22Rv1 (cell line): ENCODE data around the gene TRIM71.

Experiments used
- H3K27ac ChIP-seq: fragments of 450-650 bp; 2 replicates; pipeline ENCODE4 v1.5.1; 2017
- ZFX ChIP-seq: fragments of 450-650 bp; IDR thresholded peaks from 2 replicates; pipeline ENCODE4 v1.6.1; 2017; ENCODE audit warnings: antibody characterized with exemption, borderline replicate concordance
- TF ChIP-seq, protein P1 (sequence below): fragments of 450-650 bp; IDR thresholded peaks from 2 replicates; pipeline ENCODE4 v1.5.1; 2017; ENCODE audit warnings: mild to moderate bottlenecking

The TRIM71 gene

DNA sequence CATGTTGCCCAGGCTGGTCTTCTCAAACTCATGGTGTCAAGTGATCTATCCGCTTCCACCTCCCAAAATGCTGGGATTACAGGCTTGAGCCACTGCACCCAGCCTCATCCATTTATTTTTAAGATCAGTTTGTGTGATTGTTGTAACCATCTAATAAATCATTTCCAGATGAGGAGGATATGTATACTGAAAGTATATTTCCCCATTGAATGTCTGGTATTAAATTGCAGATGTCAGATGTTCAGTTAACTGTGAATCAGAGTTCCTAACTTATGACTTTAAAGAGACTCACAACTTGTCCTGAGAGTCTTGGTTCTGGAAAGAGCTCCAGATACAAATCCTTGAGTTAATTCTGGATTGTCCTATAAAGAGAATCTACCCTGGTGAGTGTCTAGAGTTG lies 62.4 kb downstream of the TRIM71 start:
- H3K27ac ChIP-seq: no peak overlapping the region
- TF ChIP-seq, protein P1, sequence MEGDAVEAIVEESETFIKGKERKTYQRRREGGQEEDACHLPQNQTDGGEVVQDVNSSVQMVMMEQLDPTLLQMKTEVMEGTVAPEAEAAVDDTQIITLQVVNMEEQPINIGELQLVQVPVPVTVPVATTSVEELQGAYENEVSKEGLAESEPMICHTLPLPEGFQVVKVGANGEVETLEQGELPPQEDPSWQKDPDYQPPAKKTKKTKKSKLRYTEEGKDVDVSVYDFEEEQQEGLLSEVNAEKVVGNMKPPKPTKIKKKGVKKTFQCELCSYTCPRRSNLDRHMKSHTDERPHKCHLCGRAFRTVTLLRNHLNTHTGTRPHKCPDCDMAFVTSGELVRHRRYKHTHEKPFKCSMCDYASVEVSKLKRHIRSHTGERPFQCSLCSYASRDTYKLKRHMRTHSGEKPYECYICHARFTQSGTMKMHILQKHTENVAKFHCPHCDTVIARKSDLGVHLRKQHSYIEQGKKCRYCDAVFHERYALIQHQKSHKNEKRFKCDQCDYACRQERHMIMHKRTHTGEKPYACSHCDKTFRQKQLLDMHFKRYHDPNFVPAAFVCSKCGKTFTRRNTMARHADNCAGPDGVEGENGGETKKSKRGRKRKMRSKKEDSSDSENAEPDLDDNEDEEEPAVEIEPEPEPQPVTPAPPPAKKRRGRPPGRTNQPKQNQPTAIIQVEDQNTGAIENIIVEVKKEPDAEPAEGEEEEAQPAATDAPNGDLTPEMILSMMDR: no peak

DNA sequence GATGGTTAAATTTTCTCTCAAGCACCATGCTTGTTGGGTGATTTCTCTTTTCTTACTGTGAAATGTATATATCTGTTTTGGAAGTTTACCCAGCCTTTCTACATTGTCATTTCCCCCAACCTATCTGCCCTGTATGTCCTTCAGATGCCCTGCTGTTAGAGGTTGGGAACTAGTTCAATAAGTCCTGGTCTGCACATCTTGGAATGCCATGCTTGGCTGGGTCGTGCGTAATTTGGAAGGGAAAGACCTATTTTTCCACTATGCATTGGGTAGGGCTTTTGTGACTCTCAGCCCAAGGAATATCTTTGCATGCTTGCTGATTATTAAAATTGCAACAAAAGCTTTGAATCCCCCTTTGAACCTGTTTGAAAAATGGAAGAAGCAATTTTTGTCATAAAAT lies 63.8 kb downstream of the TRIM71 start:
- H3K27ac ChIP-seq: no peak overlapping the region
- TF ChIP-seq ZFX: no peak
- TF ChIP-seq, protein P1: no peak

- no peak for TF ChIP-seq ZFX
- TF ChIP-seq, protein P1: no peak
- no peak overlapping the region for H3K27ac ChIP-seq
Observed at GRCh38 chr3:32882189-32882588, 64.4 kb downstream of the TRIM71 start.

DNA sequence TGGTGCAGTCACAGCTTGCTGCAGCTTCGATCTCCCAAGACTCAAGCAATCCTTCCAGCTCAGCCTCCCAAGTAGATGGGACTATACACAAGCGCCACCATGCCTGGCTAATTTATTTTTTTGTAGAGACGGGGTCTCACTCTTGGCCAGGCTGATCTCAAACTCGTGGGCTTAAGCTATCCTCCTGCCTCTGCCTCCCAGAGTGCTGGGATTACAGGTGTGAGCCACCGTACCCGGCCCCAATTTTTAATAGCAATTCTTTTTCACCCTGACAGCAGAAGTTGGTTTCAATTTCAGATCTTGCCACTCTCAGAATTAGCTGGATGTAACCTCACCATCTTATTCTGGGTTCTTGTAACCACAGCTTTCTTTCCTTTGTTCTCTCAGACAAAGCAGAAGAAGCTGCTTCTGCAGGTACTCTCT lies 64.8 kb downstream of the TRIM71 start:
- TF ChIP-seq, protein P1: no peak
- TF ChIP-seq ZFX: no peak

GRCh38 chr3:32883817-32884216 lies 66.0 kb downstream of the TRIM71 start:
- TF ChIP-seq ZFX: no peak
- TF ChIP-seq, protein P1: no peak
- no peak overlapping the region for H3K27ac ChIP-seq

More for the DNA sequence above, 64.8 kb downstream of the TRIM71 start:
- no peak overlapping the region for H3K27ac ChIP-seq

- TF ChIP-seq, protein P1: no peak
- no peak for TF ChIP-seq ZFX
- no peak overlapping the region for H3K27ac ChIP-seq
Observed at GRCh38 chr3:32884591-32884990, 66.8 kb downstream of the TRIM71 start.

DNA sequence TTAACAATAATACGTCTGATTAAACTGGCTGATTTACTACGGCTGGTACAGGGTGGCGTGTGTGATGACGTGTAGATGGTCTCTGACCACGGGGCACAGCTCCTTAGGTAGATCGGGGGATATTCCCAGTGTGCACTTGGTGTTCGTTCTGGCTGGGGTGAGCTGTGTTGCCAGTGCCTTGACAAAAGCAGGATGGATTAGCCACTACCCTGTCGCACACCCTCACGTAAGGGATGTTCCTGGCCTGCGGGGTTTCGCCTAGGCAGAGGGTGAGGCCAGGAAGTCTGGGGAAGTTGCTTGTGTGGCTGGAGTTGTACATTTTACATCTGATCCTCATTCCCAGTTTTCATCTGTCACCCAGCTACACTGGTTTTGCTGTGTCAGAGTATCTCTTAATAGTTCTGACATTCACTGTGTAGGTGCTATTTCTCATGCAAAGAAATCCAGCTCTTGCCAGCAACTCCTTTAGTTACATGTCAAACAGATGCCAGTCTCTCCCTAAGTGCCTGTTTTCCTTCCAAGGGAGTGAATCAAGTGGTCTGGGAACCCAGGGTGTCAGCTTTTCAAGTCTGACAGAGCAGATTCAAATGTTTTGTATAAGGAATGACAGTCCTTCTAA lies 67.6 kb downstream of the TRIM71 start:
- no peak overlapping the region for H3K27ac ChIP-seq
- TF ChIP-seq ZFX: no peak
- TF ChIP-seq, protein P1: no peak
